Measurements from ENCODE around the gene PTH.
A peak's percentile ranks its signal among the peaks of the same experiment; 100 is the strongest.

PTH gene

GRCh38 chr11:13473013-13473722, 22.6 kb downstream of the PTH start:
- DNase-seq (ENCODE audit: low spot score): no peak
- in situ Hi-C loops (cut with MboI; ENCODE audit: low sequenced_read_pairs, unreplicated experiment): no loop called here
- TF ChIP-seq, protein P1, sequence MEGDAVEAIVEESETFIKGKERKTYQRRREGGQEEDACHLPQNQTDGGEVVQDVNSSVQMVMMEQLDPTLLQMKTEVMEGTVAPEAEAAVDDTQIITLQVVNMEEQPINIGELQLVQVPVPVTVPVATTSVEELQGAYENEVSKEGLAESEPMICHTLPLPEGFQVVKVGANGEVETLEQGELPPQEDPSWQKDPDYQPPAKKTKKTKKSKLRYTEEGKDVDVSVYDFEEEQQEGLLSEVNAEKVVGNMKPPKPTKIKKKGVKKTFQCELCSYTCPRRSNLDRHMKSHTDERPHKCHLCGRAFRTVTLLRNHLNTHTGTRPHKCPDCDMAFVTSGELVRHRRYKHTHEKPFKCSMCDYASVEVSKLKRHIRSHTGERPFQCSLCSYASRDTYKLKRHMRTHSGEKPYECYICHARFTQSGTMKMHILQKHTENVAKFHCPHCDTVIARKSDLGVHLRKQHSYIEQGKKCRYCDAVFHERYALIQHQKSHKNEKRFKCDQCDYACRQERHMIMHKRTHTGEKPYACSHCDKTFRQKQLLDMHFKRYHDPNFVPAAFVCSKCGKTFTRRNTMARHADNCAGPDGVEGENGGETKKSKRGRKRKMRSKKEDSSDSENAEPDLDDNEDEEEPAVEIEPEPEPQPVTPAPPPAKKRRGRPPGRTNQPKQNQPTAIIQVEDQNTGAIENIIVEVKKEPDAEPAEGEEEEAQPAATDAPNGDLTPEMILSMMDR (IDR thresholded peaks at IDR 0.05; ENCODE audit: borderline replicate concordance, control extremely low read depth, extremely low read depth, insufficient read depth, missing control alignments): no peak

- no peak for DNase-seq (ENCODE audit: low spot score)
- TF ChIP-seq, protein P1 (IDR thresholded peaks at IDR 0.05; ENCODE audit: borderline replicate concordance, control extremely low read depth, extremely low read depth, insufficient read depth, missing control alignments): no peak
- in situ Hi-C loops (cut with MboI; ENCODE audit: low sequenced_read_pairs, unreplicated experiment): no loop called here
These were observed 27.0 kb downstream of the PTH start for GRCh38 chr11:13468750-13469149.

- in situ Hi-C loops (cut with MboI; ENCODE audit: low sequenced_read_pairs, unreplicated experiment): no loop called here
- TF ChIP-seq, protein P1 (IDR thresholded peaks at IDR 0.05; ENCODE audit: borderline replicate concordance, control extremely low read depth, extremely low read depth, insufficient read depth, missing control alignments): peak; percentile 51
- no peak for DNase-seq (ENCODE audit: low spot score)
These were observed 29.9 kb downstream of the PTH start for GRCh38 chr11:13465909-13466371.

GRCh38 chr11:13463779-13464290, 32.0 kb downstream of the PTH start:
- DNase-seq (ENCODE audit: low spot score): no peak
- TF ChIP-seq, protein P1 (IDR thresholded peaks at IDR 0.05; ENCODE audit: borderline replicate concordance, control extremely low read depth, extremely low read depth, insufficient read depth, missing control alignments): no peak
- in situ Hi-C loops (cut with MboI; ENCODE audit: low sequenced_read_pairs, unreplicated experiment): no loop called here

DNA sequence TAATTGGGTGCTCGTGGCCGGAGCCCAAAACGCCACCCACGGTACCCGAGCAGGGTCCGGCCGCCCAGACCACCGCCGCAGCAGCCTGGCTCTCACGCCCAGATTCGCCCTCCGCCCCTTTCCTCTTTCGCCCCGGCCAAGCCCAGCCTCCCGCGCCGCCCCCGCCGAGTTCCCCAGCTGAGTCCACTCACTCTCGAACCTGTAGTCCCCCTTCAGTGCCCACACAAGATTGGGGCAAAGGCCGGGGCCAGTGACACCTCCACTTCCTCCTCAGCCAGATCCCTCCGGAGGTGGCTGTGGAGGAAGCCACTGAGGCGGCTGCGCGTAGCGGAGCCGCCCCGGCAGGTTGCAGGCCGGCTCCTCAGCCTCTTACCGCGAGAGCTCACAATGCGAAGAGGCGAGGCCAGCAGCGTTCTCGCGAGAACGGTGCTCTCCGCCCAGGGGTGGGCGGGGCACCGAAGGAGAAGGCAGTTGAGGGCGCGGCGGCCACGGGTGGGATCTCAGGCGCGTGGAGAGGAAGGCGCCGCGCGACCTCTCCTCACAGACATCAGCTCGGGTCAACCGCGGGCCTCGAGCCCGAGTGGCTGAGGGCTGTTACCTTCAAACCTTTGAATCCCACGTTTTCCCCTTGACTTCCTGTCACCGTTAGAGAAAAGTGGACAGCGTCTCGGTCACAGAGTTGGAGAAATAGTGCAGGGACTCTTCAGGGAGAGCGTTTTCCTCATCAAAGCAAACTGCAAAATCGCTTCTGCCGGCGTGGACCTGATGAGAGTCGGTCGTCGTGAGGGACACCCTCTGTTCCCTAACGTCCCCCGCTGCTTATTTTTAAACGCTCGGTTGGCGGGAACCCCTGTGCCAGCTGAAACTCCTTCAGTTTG, 32.7 kb downstream of the PTH start, which contains the start of gene BTBD10:
Gene BTBD10 (minus strand): TSS at position 322 of the 878 bp plus-strand sequence. CDS start 18,098 bp downstream, outside the sequence.
- peak; percentile 95 for DNase-seq (ENCODE audit: low spot score)
- in situ Hi-C loops (cut with MboI; ENCODE audit: low sequenced_read_pairs, unreplicated experiment): no loop called here
- TF ChIP-seq, protein P1 (IDR thresholded peaks at IDR 0.05; ENCODE audit: borderline replicate concordance, control extremely low read depth, extremely low read depth, insufficient read depth, missing control alignments): no peak

- in situ Hi-C loops (cut with MboI; ENCODE audit: low sequenced_read_pairs, unreplicated experiment): no loop called here
- TF ChIP-seq, protein P1 (IDR thresholded peaks at IDR 0.05; ENCODE audit: borderline replicate concordance, control extremely low read depth, extremely low read depth, insufficient read depth, missing control alignments): no peak
- peak; percentile 52 for DNase-seq (ENCODE audit: low spot score)
These were observed 33.4 kb downstream of the PTH start for GRCh38 chr11:13462311-13462900.

Data from GM13976 (cell line).